ENCODE data around the gene CMC2.

- TF ChIP-seq RARA (CRISPR knock-in tag; IDR thresholded peaks at IDR 0.05) (no peak), POLR2AphosphoS5 (IDR thresholded peaks at IDR 0.05; ENCODE audit: low read depth, low read length) (no peak), EZH2 (conservative IDR thresholded peaks at IDR 0.05; ENCODE audit: low read depth, low read length) (no peak), CHCHD3 (CRISPR knock-in tag; IDR thresholded peaks at IDR 0.05) (no peak), ZNF513 (CRISPR knock-in tag; conservative IDR thresholded peaks at IDR 0.05) (no peak), NR3C1 (CRISPR knock-in tag; IDR thresholded peaks at IDR 0.05) (no peak), PBX3 (CRISPR knock-in tag; IDR thresholded peaks at IDR 0.05; ENCODE audit: borderline replicate concordance) (no peak), ZNF558 (CRISPR knock-in tag; IDR thresholded peaks at IDR 0.05; ENCODE audit: borderline replicate concordance) (no peak), ESRRA (CRISPR knock-in tag; IDR thresholded peaks at IDR 0.05; ENCODE audit: low read depth) (no peak), ZNF850 (CRISPR knock-in tag; conservative IDR thresholded peaks at IDR 0.05) (no peak), ZSCAN20 (CRISPR knock-in tag; IDR thresholded peaks at IDR 0.05; ENCODE audit: borderline replicate concordance) (no peak)
Measured at GRCh38 chr16:80968386-80969113, 38.1 kb downstream of the CMC2 start.
